ENCODE results near the gene GPD1.
"Not testable (repeated sequence)": the region's sequence is repeated elsewhere in the genome, so short reads cannot be mapped to it uniquely, and the experiment has no call there.

GRCh38 chr12:50148011-50148410, 44.2 kb downstream of the GPD1 start:
- not testable (repeated sequence) for TF ChIP-seq CTCF (conservative IDR thresholded peaks at IDR 0.05; ENCODE audit: low read length); EZH2phosphoT487 (IDR thresholded peaks at IDR 0.05; ENCODE audit: borderline replicate concordance)

Measured in Loucy (cell line).